OCI-LY3 (cell line): ENCODE measurements around the gene CRTAC1.

ENCODE experiments used
- CTCF ChIP-seq: fragments of 200-600, 300-600 bp; sonication (generic); IDR thresholded peaks from 2 replicates; pipeline ENCODE4 v1.5.1; 2014; ENCODE audit warnings: antibody characterized with exemption, low read length, low read depth
- EZH2phosphoT487 ChIP-seq: fragments of 200-600 bp; shearing (Covaris generic); IDR thresholded peaks from 2 replicates; pipeline ENCODE4 v1.6.1; 2018; ENCODE audit warnings: antibody characterized with exemption, mixed run types, low read depth

GRCh38 chr10:97849103-97849686 is 181.2 kb downstream of the CRTAC1 start:
- no peak for TF ChIP-seq CTCF
- no peak for TF ChIP-seq EZH2phosphoT487
